ENCODE measurements around the gene PRC1.

DNA sequence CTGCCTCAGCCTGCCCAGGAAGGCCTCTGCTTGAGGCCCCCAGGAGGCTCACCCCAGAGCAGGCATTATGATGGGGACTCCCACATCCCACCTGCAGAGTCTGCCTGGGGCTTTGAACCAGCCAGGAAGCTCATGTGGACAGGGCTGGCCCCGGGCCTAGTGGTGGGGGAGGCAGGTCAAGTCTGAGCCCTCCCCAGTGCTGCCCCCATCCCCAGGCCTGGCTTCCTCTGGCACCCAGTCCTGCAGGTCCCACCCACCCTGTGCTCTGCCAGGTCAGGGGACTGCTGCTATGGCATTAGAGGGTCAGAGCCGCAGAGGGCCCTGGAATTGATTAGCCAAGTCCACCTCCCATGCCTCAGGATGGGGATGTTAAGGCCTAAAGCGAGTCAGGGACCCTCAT is 45.7 kb upstream of the PRC1 start:
- TF ChIP-seq TAF15 (IDR thresholded peaks at IDR 0.05; ENCODE audit: low read depth, low read length, poor library complexity, severe bottlenecking) (no peak), MXI1 (IDR thresholded peaks at IDR 0.05; ENCODE audit: borderline replicate concordance, low read depth, low read length) (no peak)

All from HepG2 (cell line).